Mesenchymal stem cell (in vitro differentiated cells and primary cell): ENCODE data around the gene LGALS3BP.
A peak's percentile ranks its signal among the peaks of the same experiment; 100 is the strongest.

Source experiments
- DNase-seq: peaks from one replicate; pipeline ENCODE4 v3.0.0-alpha.2; 2013
- H2AFZ ChIP-seq: one replicate; pipeline ENCODE4 v1.6.1; 2013; ENCODE audit warnings: low read depth, mild to moderate bottlenecking, control low read depth, inconsistent platforms, low read length, moderate library complexity
- H2AK5ac ChIP-seq: 2 replicates; pipeline ENCODE4 v1.6.1; 2013; ENCODE audit warnings: low read length, moderate library complexity, mild to moderate bottlenecking, inconsistent platforms; ENCODE audit not compliant: severe bottlenecking
- H2BK120ac ChIP-seq: one replicate; pipeline ENCODE4 v1.6.1; 2013; ENCODE audit warnings: low read depth, mild to moderate bottlenecking, inconsistent platforms, low read length, moderate library complexity
- H2BK12ac ChIP-seq, 2 experiments: one replicate each; pipeline ENCODE4 v1.6.1; 2013; ENCODE audit warnings: inconsistent platforms in 2 of 2, low read length in 2 of 2, mild to moderate bottlenecking in 2 of 2, moderate library complexity in 2 of 2, control low read depth in 1 of 2
- H2BK15ac ChIP-seq: one replicate; pipeline ENCODE4 v1.6.1; 2013; ENCODE audit warnings: mild to moderate bottlenecking, low read depth, inconsistent platforms; ENCODE audit not compliant: poor library complexity, severe bottlenecking
- H2BK5ac ChIP-seq: 2 replicates; pipeline ENCODE4 v1.6.1; 2013; ENCODE audit warnings: low read depth, mild to moderate bottlenecking, low read length, control low read depth, inconsistent platforms; ENCODE audit not compliant: poor library complexity, severe bottlenecking
- H3K14ac ChIP-seq, 2 experiments: one replicate each; pipeline ENCODE4 v1.6.1; 2013; ENCODE audit warnings: inconsistent platforms in 2 of 2, low read length in 2 of 2, control low read depth in 1 of 2, mild to moderate bottlenecking in 1 of 2, moderate library complexity in 1 of 2
- H3K18ac ChIP-seq, 2 experiments: one replicate each; pipeline ENCODE4 v1.6.1; 2013; ENCODE audit warnings: inconsistent platforms in 2 of 2, low read length in 2 of 2, control low read depth in 1 of 2, low read depth in 1 of 2, mild to moderate bottlenecking in 1 of 2
- H3K23ac ChIP-seq, 2 experiments: one replicate each; pipeline ENCODE4 v1.6.1; 2013; ENCODE audit warnings: inconsistent platforms in 2 of 2, low read length in 2 of 2, mild to moderate bottlenecking in 2 of 2, moderate library complexity in 2 of 2, control low read depth in 1 of 2
- H3K27ac ChIP-seq: 2 replicates; pipeline ENCODE4 v1.5.1; 2013; ENCODE audit warnings: mild to moderate bottlenecking, moderate library complexity, low read length, control low read depth, inconsistent platforms; ENCODE audit not compliant: poor library complexity, severe bottlenecking
- H3K27me3 ChIP-seq, 2 experiments: 2 replicates each; pipeline versions ENCODE4 v1.6.1 to v1.7.0; 2013; ENCODE audit warnings: low read length in 2 of 2, mild to moderate bottlenecking in 2 of 2, moderate library complexity in 2 of 2, control low read depth in 1 of 2, inconsistent platforms in 1 of 2; ENCODE audit not compliant: control insufficient read depth in 1 of 2, insufficient read depth in 1 of 2
- H3K36me3 ChIP-seq, 2 experiments: 2 replicates each; pipeline versions ENCODE4 v1.6.1 to v1.7.0; 2013; ENCODE audit warnings: low read length in 2 of 2, control low read depth in 1 of 2, inconsistent platforms in 1 of 2, low read depth in 1 of 2, mild to moderate bottlenecking in 1 of 2; ENCODE audit not compliant: insufficient read depth in 2 of 2, control insufficient read depth in 1 of 2
- H3K4ac ChIP-seq, 2 experiments: one replicate each; pipeline ENCODE4 v1.6.1; 2013; ENCODE audit warnings: inconsistent platforms in 2 of 2, low read length in 2 of 2, mild to moderate bottlenecking in 2 of 2, moderate library complexity in 2 of 2, control low read depth in 1 of 2, low read depth in 1 of 2
- H3K4me1 ChIP-seq: 2 replicates; pipeline ENCODE4 v1.6.1; 2013; ENCODE audit warnings: low read depth, low read length, control low read depth; ENCODE audit not compliant: control insufficient read depth, insufficient read depth
- H3K4me2 ChIP-seq: 2 replicates; pipeline ENCODE4 v1.6.1; 2013; ENCODE audit warnings: low read length, mild to moderate bottlenecking, inconsistent platforms; ENCODE audit not compliant: poor library complexity, severe bottlenecking
- H3K4me3 ChIP-seq, 2 experiments: 2 replicates each; pipeline versions ENCODE4 v1.5.1 to v1.7.0; 2013; ENCODE audit warnings: low read length in 2 of 2, mild to moderate bottlenecking in 2 of 2, control low read depth in 1 of 2, low read depth in 1 of 2; ENCODE audit not compliant: insufficient read depth in 1 of 2
- H3K79me1 ChIP-seq: replicated peaks from 2 replicates; pipeline ENCODE4 v1.6.1; 2013; ENCODE audit warnings: mild to moderate bottlenecking, control low read depth, low read length, inconsistent platforms; ENCODE audit not compliant: poor library complexity, severe bottlenecking
- H3K9ac ChIP-seq: 2 replicates; pipeline ENCODE4 v1.7.0; 2013; ENCODE audit warnings: mild to moderate bottlenecking, low read length, moderate library complexity
- H3K9me3 ChIP-seq: 2 replicates; pipeline ENCODE4 v1.7.0; 2013; ENCODE audit warnings: mild to moderate bottlenecking, low read length; ENCODE audit not compliant: control insufficient read depth
- H4K8ac ChIP-seq: one replicate; pipeline ENCODE4 v1.6.1; 2013; ENCODE audit warnings: inconsistent platforms, mild to moderate bottlenecking, low read length, moderate library complexity
- H4K91ac ChIP-seq: one replicate; pipeline ENCODE4 v1.6.1; 2013; ENCODE audit warnings: mild to moderate bottlenecking, low read length, inconsistent platforms
- WGBS: methylation state at CpG from one replicate; pipeline ENCODE4 v1.1.7; 2013; ENCODE audit warnings: mixed read lengths; 5-methylcytosine and 5-hydroxymethylcytosine counted together

The LGALS3BP gene

DNA sequence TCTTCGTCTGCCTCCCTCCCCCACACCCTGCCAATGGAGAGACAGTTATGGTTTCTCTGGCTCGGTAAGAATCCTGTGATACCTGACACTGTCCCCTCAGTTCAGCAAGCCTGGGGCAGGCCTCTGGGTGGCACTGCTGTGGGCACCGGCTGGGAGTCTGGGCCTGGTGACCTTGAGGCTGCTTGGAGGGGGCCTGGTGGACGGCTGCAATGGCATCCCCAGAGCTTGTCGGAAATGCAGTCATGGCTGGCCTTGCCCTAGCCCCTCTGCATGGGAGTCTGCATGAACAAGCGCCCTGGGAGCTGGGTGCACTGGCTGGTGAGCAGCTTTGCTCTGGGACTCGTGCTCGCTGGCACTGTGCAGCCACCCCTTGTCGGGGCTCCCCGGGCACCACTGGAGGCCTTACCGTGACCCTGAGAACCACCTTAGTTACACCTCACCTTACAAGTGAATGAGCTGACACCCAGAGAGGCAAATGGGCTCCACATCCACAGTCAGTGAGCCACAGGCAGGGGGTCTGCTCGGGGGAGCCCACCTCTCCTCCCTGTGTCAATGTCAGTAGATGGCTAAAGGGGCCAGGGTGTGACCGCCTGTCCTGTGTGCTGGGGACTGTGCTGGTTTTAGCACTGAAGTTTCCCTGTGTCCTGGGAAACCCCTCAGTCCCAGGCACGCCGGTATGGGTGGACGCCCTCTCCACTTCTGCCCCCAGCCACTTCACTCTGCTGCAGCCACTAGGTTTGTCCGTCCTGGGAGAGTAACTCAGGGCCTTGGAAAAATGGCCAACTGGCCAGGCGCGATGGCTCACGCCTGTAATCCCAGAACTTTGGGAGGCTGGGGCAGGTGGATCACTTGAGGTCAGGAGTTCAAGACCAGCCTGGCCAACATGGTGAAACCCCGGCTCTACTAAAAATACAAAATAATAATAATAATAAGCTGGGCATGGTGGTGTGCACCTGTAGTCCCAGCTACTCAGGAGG is 1.4 kb downstream of the LGALS3BP start:
- 94% methylated on average over 16 of the region's 21 CpGs for WGBS
- Histone ChIP-seq H3K4me1 (peaks cover 60% of the 10 kb centered on the region), H3K79me1 (peaks cover 26% of the 10 kb centered on the region), H3K4me3 (peak overlapping the region in 1 of 2 experiments; percentile 82), H2BK120ac (no peak overlapping the region), H3K9me3 (no peaks in the 10 kb centered on the region), H3K4ac (peak overlapping the region in 1 of 2 experiments; percentile 87), H3K36me3 (peaks cover 23 to 41% of the 10 kb centered on the region in 2 experiments), H3K27ac (no peak overlapping the region), H2AFZ (no peak overlapping the region), H4K91ac (no peak overlapping the region), H3K4me2 (peak overlapping the region; percentile 74), H2BK12ac (no peak overlapping the region), H4K8ac (peak overlapping the region; percentile 57), H3K9ac (peak overlapping the region; percentile 70), H2BK5ac (no peak overlapping the region), H3K23ac (no peak overlapping the region), H3K14ac (peak overlapping the region in 1 of 2 experiments; percentile 5), H3K27me3 (no peaks in the 10 kb centered on the region), H2BK15ac (no peak overlapping the region), H3K18ac (peak overlapping the region in 1 of 2 experiments; percentile 22), H2AK5ac (peak overlapping the region; percentile 29)
- DNase-seq: no peak

DNA sequence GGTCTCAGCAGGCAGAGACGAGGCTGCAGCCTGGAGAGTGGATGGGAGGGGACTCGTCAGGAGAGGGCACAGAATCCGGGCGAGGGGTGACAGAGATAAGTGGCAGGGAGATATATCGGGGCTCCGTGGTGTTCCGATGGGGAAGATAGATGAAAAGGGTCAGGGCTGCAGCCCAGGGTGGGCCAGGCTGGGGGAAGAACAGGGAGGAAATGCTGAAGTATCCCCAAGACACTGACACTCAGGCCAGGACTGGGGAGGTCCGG is 2.1 kb downstream of the LGALS3BP start:
- peak overlapping the region; percentile 40 for H3K4me2 ChIP-seq
- peak overlapping the region in 1 of 2 experiments; percentile 82 for H3K4me3 ChIP-seq
- H2BK15ac ChIP-seq: no peak overlapping the region
- no peaks in the 10 kb centered on the region for H3K27me3 ChIP-seq
- no peaks in the 10 kb centered on the region for H3K9me3 ChIP-seq
- H3K14ac ChIP-seq: no peak overlapping the region
- H3K4ac ChIP-seq: no peak overlapping the region
- no peak overlapping the region for H3K18ac ChIP-seq
- H2BK12ac ChIP-seq: no peak overlapping the region
- peaks cover 28% of the 10 kb centered on the region for H3K79me1 ChIP-seq
- no peak overlapping the region for H3K23ac ChIP-seq
- H3K36me3 ChIP-seq: peaks cover 25 to 47% of the 10 kb centered on the region in 2 experiments
- H2AFZ ChIP-seq: no peak overlapping the region
- H3K27ac ChIP-seq: no peak overlapping the region
- H2AK5ac ChIP-seq: no peak overlapping the region
- DNase-seq: no peak
- peaks cover 66% of the 10 kb centered on the region for H3K4me1 ChIP-seq
- no peak overlapping the region for H4K8ac ChIP-seq
- WGBS: 94% methylated on average over 8 of the region's 8 CpGs
- no peak overlapping the region for H4K91ac ChIP-seq
- H3K9ac ChIP-seq: peak overlapping the region; percentile 70
- no peak overlapping the region for H2BK5ac ChIP-seq
- H2BK120ac ChIP-seq: no peak overlapping the region

DNA sequence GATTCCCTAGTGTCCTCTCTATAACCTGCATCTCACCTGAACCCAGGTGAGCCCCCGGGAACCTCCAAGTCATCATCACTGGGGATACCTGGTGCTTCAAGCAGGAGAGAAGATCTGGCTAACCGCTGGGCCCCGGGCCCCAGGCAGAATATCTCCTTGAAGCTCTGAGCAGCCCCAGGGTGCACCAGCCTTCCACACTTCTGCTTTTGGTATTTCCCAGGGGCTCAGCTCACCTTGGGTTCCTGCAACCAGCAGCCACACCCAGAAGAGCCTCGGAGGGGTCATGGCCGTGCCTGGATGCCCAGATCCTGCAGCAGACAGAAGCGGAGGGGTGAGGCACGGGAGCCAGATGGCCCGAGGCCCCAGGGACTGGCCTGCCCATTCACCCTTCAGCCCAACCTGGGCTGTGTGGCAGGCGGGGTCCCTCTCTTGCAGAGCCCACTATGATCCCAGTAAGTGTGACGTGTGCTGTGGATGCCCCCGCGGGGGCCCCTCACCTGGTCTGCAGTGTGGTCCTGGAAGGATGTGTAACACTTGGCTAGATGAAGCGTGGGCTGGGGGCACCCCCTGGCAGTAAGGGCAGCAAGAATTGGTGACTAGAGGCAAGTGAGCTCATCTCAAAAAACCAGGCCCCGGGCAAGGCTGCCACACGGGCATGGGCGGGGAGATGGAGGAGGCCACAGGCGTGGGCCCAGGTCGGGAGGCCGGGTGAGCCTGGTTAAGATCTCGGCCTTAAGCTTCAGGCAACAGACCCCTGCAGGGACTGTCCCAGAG is 2.6 kb downstream of the LGALS3BP start:
- 94% methylated on average over 20 of the region's 20 CpGs for WGBS
- H2BK5ac ChIP-seq: no peak overlapping the region
- H3K9me3 ChIP-seq: no peaks in the 10 kb centered on the region
- no peak overlapping the region for H4K8ac ChIP-seq
- peaks cover 28% of the 10 kb centered on the region for H3K79me1 ChIP-seq
- H2BK12ac ChIP-seq: no peak overlapping the region
- no peak overlapping the region for H3K4ac ChIP-seq
- no peak overlapping the region for H3K4me2 ChIP-seq
- peak overlapping the region in 1 of 2 experiments; percentile 82 for H3K4me3 ChIP-seq
- H3K14ac ChIP-seq: peak overlapping the region in 1 of 2 experiments; percentile 15
- peaks cover 30 to 52% of the 10 kb centered on the region in 2 experiments for H3K36me3 ChIP-seq
- H2BK15ac ChIP-seq: no peak overlapping the region
- no peak for DNase-seq
- peaks cover 67% of the 10 kb centered on the region for H3K4me1 ChIP-seq
- H2AK5ac ChIP-seq: no peak overlapping the region
- no peaks in the 10 kb centered on the region for H3K27me3 ChIP-seq
- H3K27ac ChIP-seq: no peak overlapping the region
- H3K18ac ChIP-seq: no peak overlapping the region
- peak overlapping the region; percentile 11 for H4K91ac ChIP-seq
- H2BK120ac ChIP-seq: no peak overlapping the region
- H3K9ac ChIP-seq: peak overlapping the region; percentile 70
- H3K23ac ChIP-seq: no peak overlapping the region
- H2AFZ ChIP-seq: no peak overlapping the region
